Activated CD4-positive, alpha-beta memory T cell treated with anti-CD3 and anti-CD28 coated beads for 36 hours (primary cell): ENCODE results near the gene ZBTB20. TPM values are rescaled to one million over a fixed set of nuclear protein-coding genes. Genes with fewer than 3 reads are reported as not detected.

Experiments
- CTCF ChIA-PET: fragments of 350-600 bp; sonication (Branson Sonifier 250); formaldehyde crosslinking; loops from one replicate; lab custom pipeline; 2021; ENCODE audit warnings: antibody characterized with exemption, inconsistent platforms; lab: Charles Lee
- POLR2A ChIA-PET: fragments of 350-600 bp; sonication (Branson Sonifier 250); formaldehyde crosslinking; loops from one replicate; lab custom pipeline; 2021; ENCODE audit warnings: antibody characterized with exemption; lab: Charles Lee
- DNase-seq: peaks from one replicate; pipeline ENCODE4 v3.0.0-alpha.2; 2020
- H3K27ac Mint-ChIP-seq: one replicate; pipeline ENCODE4 v1.8.0; 2021; ENCODE audit warnings: mixed read lengths
- H3K27me3 Mint-ChIP-seq: one replicate; pipeline ENCODE4 v1.8.0; 2021; ENCODE audit warnings: mixed read lengths
- H3K36me3 Mint-ChIP-seq: one replicate; pipeline ENCODE4 v1.8.0; 2021; ENCODE audit warnings: mixed read lengths
- H3K4me1 Mint-ChIP-seq: one replicate; pipeline ENCODE4 v1.8.0; 2021; ENCODE audit warnings: low read depth, mixed read lengths
- H3K4me3 Mint-ChIP-seq: one replicate; pipeline ENCODE4 v1.8.0; 2021; ENCODE audit warnings: mild to moderate bottlenecking, mixed read lengths
- H3K9me3 Mint-ChIP-seq: one replicate; pipeline ENCODE4 v1.8.0; 2021; ENCODE audit warnings: mixed read lengths
- intact Hi-C: fragments of 100-400 bp; cut with micrococcal nuclease; formaldehyde crosslinking; loops from one replicate; pipeline ENCODE4 v1.15.1; 2023
- total RNA-seq, 2 experiments: library from RNA; stranded (reverse); gene quantifications; one replicate each; pipeline ENCODE4 v1.2.3, GENCODE V29; 2021

ZBTB20 gene
- total RNA-seq, 2 experiments from 2014 or later: 4.4 to 5.4 TPM

DNA sequence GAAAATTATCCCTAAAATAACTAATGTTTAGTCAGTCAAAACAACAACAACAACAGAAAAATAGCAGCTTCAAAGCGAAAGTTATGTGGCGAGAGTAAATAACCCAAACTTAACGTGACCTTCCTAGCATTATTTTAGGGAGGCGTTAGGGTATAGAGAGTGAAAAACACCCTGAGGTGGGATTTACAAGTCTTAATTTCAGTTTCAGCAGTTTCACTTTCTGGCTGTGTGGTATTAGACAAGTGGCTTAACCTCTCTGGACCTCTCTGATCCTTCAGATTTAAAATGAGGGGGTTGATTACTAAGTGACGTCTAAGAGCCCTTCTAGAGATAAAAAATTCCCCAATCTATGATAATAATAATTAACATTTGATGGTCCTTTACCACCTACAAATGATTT, 291.2 kb downstream of the ZBTB20 start:
- H3K4me1 Mint-ChIP-seq: peaks cover 10% of the 10 kb centered on the region
- no peak overlapping the region for H3K27ac Mint-ChIP-seq
- POLR2A ChIA-PET: no interaction called here
- H3K36me3 Mint-ChIP-seq: no peaks in the 10 kb centered on the region
- CTCF ChIA-PET: no interaction called here
- DNase-seq: no peak
- intact Hi-C loops: no loop called here
- H3K9me3 Mint-ChIP-seq: no peaks in the 10 kb centered on the region
- no peak overlapping the region for H3K4me3 Mint-ChIP-seq
- H3K27me3 Mint-ChIP-seq: no peaks in the 10 kb centered on the region

DNA sequence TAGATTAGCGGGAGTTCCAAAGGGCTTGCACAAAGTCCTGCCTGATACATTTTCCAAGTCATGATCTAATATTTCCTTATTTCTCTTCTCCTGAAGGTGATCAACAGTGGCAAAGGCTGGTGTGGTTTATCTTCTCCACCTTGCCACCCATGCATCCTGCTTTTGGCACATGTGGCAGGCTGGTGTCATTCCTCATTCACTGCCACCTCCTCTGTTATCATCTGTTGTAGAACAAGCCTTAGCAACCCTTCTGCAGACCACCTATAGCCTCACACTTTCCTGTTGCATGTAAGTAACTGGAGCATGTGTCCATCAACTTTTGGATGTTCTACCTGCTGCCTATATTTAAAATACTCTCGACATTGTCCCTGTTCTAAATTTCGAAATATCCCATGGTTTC, 294.1 kb downstream of the ZBTB20 start:
- intact Hi-C loops: no loop called here

DNA sequence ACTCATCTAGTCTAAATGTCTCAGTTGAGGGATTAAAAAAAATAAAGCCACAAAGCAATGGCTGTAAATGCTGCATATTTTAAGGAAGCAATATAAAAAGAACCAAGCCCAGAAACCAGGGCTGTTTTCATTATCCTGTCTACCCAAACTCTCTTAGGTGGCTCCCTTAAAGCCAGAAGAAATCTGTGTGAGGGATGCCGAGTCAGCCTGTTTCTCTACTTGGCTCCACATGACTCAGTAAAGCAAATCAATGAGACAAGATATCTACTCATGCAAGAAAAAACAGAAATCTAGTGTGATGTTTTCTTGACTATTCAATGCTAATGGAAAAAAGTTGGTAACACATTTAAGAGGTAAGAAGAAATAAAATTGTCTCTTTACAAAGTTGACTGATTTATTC, 296.2 kb downstream of the ZBTB20 start:
- Mint-ChIP-seq H3K36me3 (no peaks in the 10 kb centered on the region), H3K9me3 (no peaks in the 10 kb centered on the region), H3K4me1 (peaks cover 7% of the 10 kb centered on the region), H3K4me3 (no peak overlapping the region), H3K27me3 (no peaks in the 10 kb centered on the region), H3K27ac (no peak overlapping the region)
- ChIA-PET POLR2A (no interaction called here), CTCF (no interaction called here)
- intact Hi-C loops: no loop called here
- no peak for DNase-seq

More for the DNA sequence above, 294.1 kb downstream of the ZBTB20 start:
- ChIA-PET POLR2A (no interaction called here), CTCF (no interaction called here)
- Mint-ChIP-seq H3K27me3 (no peaks in the 10 kb centered on the region), H3K4me3 (no peak overlapping the region), H3K9me3 (no peaks in the 10 kb centered on the region), H3K27ac (no peak overlapping the region), H3K4me1 (peaks cover 5% of the 10 kb centered on the region), H3K36me3 (no peaks in the 10 kb centered on the region)
- DNase-seq: no peak

DNA sequence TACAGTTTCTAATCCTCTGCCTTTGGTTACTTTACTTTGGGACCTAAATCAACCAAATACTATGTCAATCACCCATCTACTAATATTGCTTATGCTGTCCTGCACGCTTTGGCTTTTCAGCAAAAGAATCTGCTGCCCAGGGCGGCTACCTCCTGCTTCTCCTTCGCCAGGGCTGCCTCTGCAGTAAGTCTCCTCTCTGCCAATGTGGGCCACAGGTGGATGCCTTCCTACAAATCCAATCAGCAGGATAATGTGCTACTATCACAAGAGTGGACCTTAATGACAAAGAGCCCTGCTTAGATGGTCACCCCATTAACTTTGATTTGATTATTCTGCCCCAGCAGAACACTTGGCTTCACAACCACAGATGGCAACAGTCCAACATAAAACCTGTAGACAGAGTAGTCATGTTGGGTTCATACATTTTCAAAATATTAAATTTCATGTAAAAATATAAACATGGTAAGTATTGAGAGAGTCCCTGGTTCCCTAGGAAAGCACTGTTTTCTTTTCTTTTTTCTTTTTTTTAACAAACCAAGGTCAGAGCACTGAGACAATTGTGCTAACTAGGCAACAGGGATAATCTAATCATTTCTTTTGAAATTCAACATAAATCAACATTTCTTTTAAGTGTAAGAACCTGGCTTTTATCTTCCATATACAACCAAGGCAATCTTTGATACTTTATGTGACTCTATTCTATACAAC, 298.3 kb downstream of the ZBTB20 start:
- no peaks in the 10 kb centered on the region for H3K27me3 Mint-ChIP-seq
- POLR2A ChIA-PET: no interaction called here
- no peak overlapping the region for H3K27ac Mint-ChIP-seq
- H3K4me1 Mint-ChIP-seq: peaks cover 2% of the 10 kb centered on the region
- H3K9me3 Mint-ChIP-seq: no peaks in the 10 kb centered on the region
- CTCF ChIA-PET: no interaction called here
- no peak overlapping the region for H3K4me3 Mint-ChIP-seq
- no peak for DNase-seq
- no peaks in the 10 kb centered on the region for H3K36me3 Mint-ChIP-seq
- intact Hi-C loops: no loop called here

DNA sequence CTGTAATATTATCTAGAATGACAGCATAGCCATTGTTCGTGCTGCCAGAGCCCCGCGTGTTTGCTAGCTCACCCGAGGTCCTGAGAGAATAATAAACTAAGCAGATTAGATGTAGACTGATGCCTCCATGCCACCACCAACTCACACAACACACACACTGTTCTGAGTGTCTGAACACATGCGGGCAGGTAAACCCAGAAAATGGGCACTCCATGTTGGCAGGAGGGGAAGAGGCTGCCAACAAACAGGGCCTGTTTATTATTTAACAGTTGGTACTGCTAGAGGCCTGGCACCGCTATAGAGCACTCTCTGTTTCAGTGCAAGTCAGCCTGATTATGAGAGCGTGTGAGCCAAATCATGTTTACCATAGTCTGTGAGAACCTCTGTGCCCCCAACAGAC, 299.0 kb downstream of the ZBTB20 start:
- CTCF ChIA-PET: no interaction called here
- Mint-ChIP-seq H3K4me1 (peaks cover 2% of the 10 kb centered on the region), H3K4me3 (no peak overlapping the region), H3K36me3 (no peaks in the 10 kb centered on the region), H3K27ac (no peak overlapping the region), H3K9me3 (no peaks in the 10 kb centered on the region), H3K27me3 (no peaks in the 10 kb centered on the region)
- POLR2A ChIA-PET: no interaction called here
- no peak for DNase-seq
- intact Hi-C loops: no loop called here

DNA sequence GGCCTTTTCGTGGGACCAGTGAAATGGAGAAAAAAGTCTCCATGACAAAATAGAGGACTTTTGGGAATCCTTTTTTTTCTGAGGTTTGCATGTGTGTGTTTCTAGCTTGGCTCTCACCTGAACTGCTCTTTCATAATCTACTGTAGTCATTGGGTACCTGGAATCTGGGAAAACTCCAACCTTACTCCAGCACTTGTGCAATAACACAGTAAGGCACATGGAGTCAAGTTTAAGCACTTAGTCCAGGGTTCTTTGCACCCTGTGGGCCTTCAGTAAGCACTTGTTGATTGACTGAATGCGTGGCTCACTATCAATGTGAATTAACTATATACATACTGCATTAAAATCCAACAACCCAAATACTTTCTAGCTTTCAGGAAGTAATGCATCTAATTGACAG, 299.5 kb downstream of the ZBTB20 start:
- CTCF ChIA-PET: no interaction called here
- Mint-ChIP-seq H3K27ac (no peak overlapping the region), H3K36me3 (no peaks in the 10 kb centered on the region), H3K4me1 (peaks cover 2% of the 10 kb centered on the region), H3K27me3 (no peaks in the 10 kb centered on the region), H3K4me3 (no peak overlapping the region), H3K9me3 (no peaks in the 10 kb centered on the region)
- intact Hi-C loops: no loop called here
- no peak for DNase-seq
- POLR2A ChIA-PET: no interaction called here

DNA sequence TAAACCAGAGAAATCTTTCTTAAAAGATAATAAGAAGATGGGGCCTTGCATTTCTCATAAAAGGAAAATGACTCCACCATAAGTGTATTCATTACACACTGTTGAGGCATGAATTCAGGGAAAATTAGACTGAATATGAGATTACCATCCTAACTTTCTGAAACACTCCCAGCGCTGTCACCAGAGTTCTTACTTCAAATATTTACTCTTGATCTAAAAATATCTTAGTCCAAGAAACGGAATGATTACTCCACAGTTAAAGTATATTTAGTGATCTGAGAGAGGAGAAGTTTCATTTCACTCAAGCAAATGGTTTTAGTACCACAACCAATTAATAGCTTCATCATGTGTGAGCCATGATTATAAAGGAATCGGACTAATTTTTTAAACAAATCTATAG, 300.3 kb downstream of the ZBTB20 start:
- no peak for DNase-seq
- POLR2A ChIA-PET: no interaction called here
- CTCF ChIA-PET: no interaction called here
- Mint-ChIP-seq H3K27me3 (no peaks in the 10 kb centered on the region), H3K9me3 (no peaks in the 10 kb centered on the region), H3K27ac (no peak overlapping the region), H3K4me1 (peaks cover 2% of the 10 kb centered on the region), H3K36me3 (no peaks in the 10 kb centered on the region), H3K4me3 (no peak overlapping the region)
- intact Hi-C loops: no loop called here

DNA sequence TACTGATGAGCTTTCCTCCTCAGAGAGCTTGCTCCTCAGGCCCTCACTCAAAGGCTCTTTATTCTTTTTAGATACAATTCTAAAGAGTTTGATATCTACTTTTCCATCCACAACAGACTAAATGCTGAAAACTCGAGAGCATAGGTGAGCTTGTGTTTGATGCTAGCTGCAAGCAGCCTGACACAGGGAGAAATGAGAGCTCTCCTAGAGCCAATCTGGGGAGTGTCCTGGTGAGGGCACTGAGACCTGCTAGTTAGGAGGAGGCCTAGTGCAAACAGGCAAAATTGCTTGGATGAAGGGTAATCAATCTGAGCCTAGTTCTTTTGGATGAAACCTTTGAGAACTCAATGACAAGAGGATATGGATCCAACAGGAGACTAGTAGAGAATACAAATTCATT, 300.8 kb downstream of the ZBTB20 start:
- intact Hi-C loops: no loop called here
- no peak for DNase-seq
- ChIA-PET POLR2A (interaction anchor here (0.5 kb wide), 1 partner anchor 300 kb away, joined by 3 read pairs; no protein-coding TSS in a partner anchor), CTCF (no interaction called here)
- H3K4me1 Mint-ChIP-seq: peaks cover 2% of the 10 kb centered on the region
- H3K27me3 Mint-ChIP-seq: no peaks in the 10 kb centered on the region
- no peaks in the 10 kb centered on the region for H3K36me3 Mint-ChIP-seq
- H3K9me3 Mint-ChIP-seq: no peaks in the 10 kb centered on the region
- H3K27ac Mint-ChIP-seq: no peak overlapping the region
- no peak overlapping the region for H3K4me3 Mint-ChIP-seq

DNA sequence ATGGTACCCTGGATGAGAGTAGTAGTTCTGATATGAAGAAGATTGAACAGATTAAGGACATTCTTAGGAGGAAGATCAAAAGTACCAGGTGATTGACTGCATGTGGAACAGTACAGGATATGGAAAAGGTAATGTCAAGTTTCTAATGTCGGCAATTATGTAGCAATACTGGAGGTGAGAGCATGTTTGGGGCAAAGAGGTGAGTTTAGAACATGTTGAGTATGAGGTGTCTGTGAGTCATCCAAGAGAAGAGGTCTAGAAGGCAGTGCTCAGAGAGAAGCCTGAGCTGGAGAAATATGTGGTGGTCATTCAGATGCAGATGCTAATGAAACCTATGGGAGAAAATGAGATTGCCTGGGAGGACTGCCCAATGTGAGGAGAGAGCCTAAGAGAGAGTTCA, 305.6 kb downstream of the ZBTB20 start:
- no peak overlapping the region for H3K4me3 Mint-ChIP-seq
- H3K27me3 Mint-ChIP-seq: no peaks in the 10 kb centered on the region
- H3K36me3 Mint-ChIP-seq: peaks cover 8% of the 10 kb centered on the region
- H3K4me1 Mint-ChIP-seq: no peaks in the 10 kb centered on the region
- intact Hi-C loops: no loop called here
- H3K9me3 Mint-ChIP-seq: no peaks in the 10 kb centered on the region
- ChIA-PET POLR2A (no interaction called here), CTCF (no interaction called here)
- no peak for DNase-seq
- H3K27ac Mint-ChIP-seq: no peak overlapping the region

DNA sequence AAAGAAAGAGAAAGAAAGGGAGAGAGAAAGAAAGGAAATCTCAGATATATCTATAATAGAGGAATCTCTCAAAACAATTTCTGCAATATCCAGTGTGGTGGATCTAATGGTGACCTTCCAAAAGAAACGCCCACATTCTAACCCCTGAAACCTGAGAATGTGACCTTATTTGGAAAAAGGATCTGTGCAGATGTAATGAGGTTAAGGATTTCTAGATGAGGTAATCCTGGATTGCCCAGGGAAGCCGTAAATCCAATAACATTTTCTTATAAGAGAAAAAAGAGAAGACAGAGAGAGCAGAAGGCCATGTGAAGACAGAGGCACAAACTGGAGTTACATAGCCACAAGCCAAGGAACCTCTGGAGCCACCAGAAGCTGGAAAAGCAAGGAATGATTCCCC, 307.6 kb downstream of the ZBTB20 start:
- ChIA-PET CTCF (no interaction called here), POLR2A (no interaction called here)
- Mint-ChIP-seq H3K9me3 (no peaks in the 10 kb centered on the region), H3K4me1 (no peaks in the 10 kb centered on the region), H3K27me3 (no peaks in the 10 kb centered on the region), H3K36me3 (peaks cover 8% of the 10 kb centered on the region), H3K4me3 (no peak overlapping the region), H3K27ac (no peak overlapping the region)
- no peak for DNase-seq
- intact Hi-C loops: no loop called here

DNA sequence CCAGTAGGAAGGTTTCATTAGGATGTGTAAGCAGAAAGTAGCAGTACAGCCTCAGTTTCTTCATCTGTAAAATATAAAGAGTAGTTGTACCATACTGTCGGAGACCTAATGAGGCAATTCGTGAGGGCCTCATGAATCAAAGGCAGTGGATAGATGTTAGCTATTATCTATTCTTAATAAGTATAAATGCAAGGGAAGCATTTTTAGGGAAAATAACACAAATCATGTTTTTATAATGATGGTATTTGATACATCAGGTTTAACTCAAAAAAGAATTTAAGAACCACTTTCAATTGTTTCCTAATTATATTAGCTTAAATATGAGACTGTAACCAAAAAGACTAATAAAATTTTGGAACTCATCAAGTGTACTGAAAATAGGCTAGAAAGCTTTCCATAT, 309.1 kb downstream of the ZBTB20 start:
- Mint-ChIP-seq H3K36me3 (peaks cover 8% of the 10 kb centered on the region), H3K9me3 (no peaks in the 10 kb centered on the region), H3K27ac (no peak overlapping the region), H3K27me3 (no peaks in the 10 kb centered on the region), H3K4me1 (no peaks in the 10 kb centered on the region), H3K4me3 (no peak overlapping the region)
- ChIA-PET POLR2A (no interaction called here), CTCF (no interaction called here)
- DNase-seq: no peak
- intact Hi-C loops: no loop called here

DNA sequence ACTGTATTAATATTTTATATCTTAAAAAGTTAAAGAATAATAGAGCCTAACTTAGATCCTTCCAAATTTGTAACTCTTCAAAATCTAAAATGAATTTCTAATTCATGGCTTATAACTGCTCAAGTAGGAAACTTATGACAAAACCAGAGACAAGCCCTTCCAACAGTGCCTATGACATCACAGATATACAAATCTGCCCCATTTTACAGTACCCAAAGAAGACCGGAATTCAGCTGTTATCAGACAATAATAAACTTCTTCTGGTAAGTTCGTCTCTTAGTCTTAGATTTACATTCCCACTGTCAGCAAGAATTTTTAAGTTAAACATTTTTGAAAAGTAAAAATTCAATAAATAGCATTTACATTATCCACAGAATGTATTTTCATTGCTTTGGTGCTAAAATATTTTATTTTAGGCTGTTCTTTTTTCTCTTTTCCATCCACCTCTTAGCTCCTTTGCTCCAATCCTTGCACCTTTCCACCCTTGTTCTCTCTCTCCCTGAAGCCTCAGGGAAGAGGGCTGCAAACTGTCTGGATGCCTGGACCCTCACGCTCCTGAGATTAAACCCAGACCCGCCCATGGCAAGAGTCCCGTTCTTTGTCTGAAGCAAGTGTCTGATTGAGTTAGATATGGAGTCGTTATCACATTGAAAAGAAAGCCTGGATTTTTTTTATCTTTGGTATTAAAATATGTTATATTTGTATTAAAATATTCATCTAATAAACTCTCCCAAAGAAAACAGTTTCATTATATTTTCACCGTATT, 312.7 kb downstream of the ZBTB20 start:
- H3K27ac Mint-ChIP-seq: no peak overlapping the region
- no peak overlapping the region for H3K4me3 Mint-ChIP-seq
- H3K27me3 Mint-ChIP-seq: no peaks in the 10 kb centered on the region
- peaks cover 4% of the 10 kb centered on the region for H3K4me1 Mint-ChIP-seq
- intact Hi-C loops: no loop called here
- H3K9me3 Mint-ChIP-seq: no peaks in the 10 kb centered on the region
- ChIA-PET POLR2A (no interaction called here), CTCF (no interaction called here)
- no peak for DNase-seq
- H3K36me3 Mint-ChIP-seq: peaks cover 8% of the 10 kb centered on the region

DNA sequence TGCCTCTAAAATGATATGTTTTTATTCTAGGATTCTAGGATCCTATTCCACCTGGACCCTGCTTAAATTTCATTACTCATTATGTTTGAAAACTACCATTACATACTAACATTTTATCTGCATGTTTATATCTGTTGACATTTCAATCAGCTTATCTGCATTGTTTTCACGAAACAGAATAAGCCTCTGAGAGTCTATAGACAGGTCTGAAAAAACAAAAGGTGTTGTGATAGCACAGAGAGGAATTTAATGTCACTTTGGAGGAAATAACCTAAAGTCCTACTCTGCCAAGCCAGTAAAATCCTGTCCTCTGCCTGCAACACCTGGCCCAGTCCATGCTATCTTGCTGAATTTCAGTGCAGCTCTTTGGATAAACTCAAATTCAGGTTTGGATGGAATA, 315.2 kb downstream of the ZBTB20 start:
- CTCF ChIA-PET: interaction anchor here (1.0 kb wide), 1 partner anchor 208 kb away, joined by 3 read pairs; no protein-coding TSS in a partner anchor
- DNase-seq: no peak
- Mint-ChIP-seq H3K27ac (no peak overlapping the region), H3K4me3 (no peak overlapping the region), H3K9me3 (no peaks in the 10 kb centered on the region), H3K4me1 (peaks cover 4% of the 10 kb centered on the region), H3K27me3 (no peaks in the 10 kb centered on the region), H3K36me3 (no peaks in the 10 kb centered on the region)
- intact Hi-C loops: no loop called here
- POLR2A ChIA-PET: no interaction called here
